ENCODE results near the gene PDILT.

Gene PDILT

DNA sequence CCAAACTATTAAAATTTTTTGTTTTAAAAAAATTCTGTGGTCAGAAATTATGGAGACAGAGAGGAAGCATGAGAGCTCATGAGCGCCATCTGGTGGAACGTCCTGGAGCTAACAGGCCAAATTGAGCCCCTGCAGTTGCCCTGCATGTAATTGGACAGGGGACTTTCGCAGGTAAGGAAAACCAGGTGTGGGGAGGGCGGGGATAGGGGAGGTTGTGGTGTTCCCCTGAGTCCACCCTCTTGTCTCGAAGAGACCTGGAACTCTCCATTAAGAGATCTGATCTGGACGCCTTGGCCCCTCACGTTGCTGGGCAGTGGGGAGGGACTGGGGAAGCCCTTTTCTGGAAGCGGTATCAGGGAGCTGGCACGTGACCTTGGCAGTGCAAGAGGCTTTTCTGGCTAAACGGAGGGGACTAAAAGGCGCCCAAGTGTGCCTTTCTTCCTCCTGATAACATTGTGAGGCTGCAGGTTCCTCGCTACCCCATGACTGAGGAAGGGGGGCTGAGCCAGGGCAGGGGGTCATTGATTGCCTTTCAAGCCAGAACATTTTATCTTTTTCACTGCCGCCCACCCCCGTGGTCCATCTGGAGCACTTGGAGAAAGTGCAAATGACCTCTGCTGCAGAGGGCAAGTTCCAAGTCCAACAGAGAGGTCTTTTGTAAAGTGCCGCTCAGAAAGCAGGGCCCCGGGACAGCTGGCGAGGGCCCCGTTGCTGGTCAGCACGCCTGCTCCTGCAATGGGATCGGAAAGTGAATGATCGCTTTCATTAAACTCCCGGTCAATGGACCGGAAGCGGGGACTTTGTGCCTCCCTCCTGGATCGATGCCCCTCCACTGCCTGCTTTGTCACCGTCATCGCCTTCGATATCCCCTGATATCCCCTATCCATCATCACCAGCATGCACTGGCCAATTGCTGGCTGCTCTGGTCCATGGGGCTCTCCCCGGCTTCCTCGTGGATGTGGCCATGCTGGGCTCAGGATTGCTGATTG, 18.4 kb downstream of the PDILT start:
- TF ChIP-seq, protein P1, sequence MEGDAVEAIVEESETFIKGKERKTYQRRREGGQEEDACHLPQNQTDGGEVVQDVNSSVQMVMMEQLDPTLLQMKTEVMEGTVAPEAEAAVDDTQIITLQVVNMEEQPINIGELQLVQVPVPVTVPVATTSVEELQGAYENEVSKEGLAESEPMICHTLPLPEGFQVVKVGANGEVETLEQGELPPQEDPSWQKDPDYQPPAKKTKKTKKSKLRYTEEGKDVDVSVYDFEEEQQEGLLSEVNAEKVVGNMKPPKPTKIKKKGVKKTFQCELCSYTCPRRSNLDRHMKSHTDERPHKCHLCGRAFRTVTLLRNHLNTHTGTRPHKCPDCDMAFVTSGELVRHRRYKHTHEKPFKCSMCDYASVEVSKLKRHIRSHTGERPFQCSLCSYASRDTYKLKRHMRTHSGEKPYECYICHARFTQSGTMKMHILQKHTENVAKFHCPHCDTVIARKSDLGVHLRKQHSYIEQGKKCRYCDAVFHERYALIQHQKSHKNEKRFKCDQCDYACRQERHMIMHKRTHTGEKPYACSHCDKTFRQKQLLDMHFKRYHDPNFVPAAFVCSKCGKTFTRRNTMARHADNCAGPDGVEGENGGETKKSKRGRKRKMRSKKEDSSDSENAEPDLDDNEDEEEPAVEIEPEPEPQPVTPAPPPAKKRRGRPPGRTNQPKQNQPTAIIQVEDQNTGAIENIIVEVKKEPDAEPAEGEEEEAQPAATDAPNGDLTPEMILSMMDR (IDR thresholded peaks at IDR 0.05; ENCODE audit: low read depth, low read length, missing control alignments), result peak; percentile 82
- DNase-seq (ENCODE audit: extremely low read depth, low read depth), result peak; percentile 16
- no peak overlapping the region for H3K4me3 ChIP-seq (replicated peaks; ENCODE audit: low read depth, low read length)

DNA sequence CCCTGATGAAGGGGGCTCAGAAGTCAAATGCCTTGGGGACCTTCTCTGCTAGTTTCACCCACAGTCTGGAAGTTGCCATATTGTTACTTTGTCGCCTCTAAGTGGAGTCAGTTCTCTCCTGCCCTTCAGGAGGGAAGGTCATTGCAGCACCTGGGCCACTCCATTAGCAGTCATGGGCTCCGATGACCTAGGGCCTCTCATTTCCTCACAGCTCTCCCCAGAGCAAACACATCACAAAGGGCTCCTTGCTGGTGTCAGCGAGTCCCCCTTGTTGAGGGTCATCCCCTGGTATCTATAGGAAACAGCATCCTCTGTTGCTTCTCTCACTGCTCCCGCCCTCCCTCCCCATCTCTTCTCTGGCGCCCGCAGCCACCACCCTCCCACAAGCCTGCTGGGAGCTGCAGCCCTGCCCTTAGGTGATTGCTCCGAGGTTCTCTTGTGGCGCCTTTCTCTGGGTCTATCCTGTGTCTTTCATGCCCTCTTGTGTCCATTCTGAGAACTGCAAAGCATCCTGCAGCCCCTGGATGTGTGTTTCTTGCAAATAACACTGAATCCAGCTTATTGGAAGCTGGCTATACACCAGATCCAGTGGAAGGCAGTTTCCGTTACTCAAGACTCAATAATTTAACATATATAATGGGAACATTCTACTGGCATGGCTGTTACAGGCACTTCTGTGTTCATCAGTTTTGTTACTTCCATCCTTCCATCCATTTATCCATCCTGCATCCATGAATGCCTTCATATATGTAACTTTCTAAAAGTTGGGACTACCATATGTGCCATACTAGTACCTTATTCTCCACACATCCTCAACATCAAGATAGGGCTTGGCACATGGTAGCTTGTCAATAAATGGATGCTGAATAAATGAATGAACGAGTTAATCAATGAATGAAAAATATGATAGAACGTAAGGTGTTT, 21.2 kb downstream of the PDILT start:
- peak; percentile 21 for DNase-seq (ENCODE audit: extremely low read depth, low read depth)
- TF ChIP-seq, protein P1 (IDR thresholded peaks at IDR 0.05; ENCODE audit: low read depth, low read length, missing control alignments), result peak; percentile 66
- H3K4me3 ChIP-seq (replicated peaks; ENCODE audit: low read depth, low read length), result no peak overlapping the region

DNA sequence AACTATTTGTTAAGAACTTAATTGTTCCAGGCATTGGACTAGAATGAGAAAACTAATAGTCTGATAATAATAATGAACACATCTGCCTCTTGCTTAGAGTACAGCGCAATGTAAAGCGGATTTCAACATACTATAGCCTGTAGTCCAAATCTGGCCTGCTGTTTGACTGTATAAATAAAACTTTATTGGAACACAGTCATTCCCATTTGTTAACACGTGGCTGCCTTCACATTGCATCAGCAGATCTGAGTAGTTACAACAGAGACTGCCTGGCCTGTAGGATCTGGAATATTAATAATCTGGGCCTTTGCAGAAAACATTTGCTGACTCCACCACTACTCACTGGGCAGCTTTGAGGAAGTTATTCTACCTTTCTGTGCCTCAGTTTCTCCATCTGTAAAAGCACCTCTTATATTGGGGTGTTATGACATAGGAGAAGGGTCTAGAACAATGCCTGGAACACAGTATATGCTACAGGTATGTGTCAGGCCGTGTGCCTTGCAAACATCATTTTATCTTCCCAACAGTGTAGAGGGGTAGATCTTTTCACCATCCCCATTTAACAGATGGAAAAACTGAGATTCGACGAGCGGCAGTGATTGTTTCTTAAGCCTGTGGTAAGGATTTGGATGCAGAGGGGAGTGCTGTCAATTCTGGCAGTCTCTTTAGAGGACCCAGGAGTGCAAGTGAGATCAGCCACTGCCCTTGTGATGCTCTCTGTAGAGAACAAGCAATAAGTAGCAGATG, 22.2 kb downstream of the PDILT start:
- TF ChIP-seq, protein P1 (IDR thresholded peaks at IDR 0.05; ENCODE audit: low read depth, low read length, missing control alignments), result no peak
- no peak overlapping the region for H3K4me3 ChIP-seq (replicated peaks; ENCODE audit: low read depth, low read length)
- DNase-seq (ENCODE audit: extremely low read depth, low read depth), result no peak

DNA sequence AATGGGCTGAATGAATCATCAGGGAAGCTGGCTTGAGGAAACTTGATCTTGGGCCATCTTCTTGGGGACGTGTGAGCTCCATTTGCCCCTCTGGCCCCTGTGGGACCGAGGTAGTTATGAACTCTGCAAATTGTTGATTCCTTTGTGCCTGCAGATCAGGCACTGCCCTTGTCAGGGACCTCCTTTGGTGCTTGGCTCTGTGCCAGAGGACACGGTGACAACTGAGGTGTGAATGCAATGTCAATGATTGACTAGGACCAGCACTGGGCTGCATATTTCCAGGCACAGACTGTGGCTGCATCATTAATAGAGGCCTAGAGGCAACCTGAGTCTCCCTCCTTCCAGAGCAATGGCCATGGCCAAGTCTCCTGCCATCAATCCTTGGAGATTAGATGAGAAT, 23.8 kb downstream of the PDILT start:
- no peak for DNase-seq (ENCODE audit: extremely low read depth, low read depth)
- TF ChIP-seq, protein P1 (IDR thresholded peaks at IDR 0.05; ENCODE audit: low read depth, low read length, missing control alignments), result no peak
- no peak overlapping the region for H3K4me3 ChIP-seq (replicated peaks; ENCODE audit: low read depth, low read length)

DNA sequence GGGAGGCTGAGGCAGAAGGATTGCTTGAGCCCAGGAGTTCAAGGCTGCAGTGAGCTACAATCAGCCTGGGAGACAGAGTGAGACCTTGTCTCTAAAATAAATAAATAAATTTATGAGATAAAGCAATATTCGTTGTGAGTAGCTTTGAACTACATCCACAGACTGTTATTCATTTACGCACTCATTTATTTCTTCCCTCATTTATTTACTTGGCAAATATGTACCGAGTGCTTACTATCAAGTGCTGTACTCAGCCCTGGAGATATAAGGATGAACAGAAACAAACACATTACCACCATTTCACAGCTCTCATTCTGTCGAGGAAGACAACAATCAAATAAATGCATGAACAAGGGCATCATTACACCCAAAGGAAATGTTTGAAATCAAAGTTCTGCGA, 27.4 kb downstream of the PDILT start:
- no peak for DNase-seq (ENCODE audit: extremely low read depth, low read depth)
- TF ChIP-seq, protein P1 (IDR thresholded peaks at IDR 0.05; ENCODE audit: low read depth, low read length, missing control alignments), result no peak

DNA sequence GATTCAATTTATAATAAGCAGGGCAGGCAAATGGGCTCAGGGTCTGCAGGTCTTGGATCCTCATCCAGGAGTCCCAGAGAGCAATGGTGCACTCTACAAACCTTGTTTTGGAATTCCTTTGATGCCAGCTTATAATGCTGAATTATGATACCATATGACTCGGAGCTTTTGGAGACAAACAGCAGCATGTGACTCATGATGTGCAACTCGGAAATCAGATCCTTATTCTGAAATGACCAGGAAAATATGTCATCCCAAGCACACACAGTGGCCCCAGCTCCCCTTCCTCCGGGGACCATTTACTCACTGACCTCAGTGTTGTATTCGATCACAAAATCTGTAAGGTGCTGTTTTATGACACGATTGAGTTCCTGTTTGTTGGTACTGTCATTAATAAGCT, 31.8 kb downstream of the PDILT start:
- H3K4me3 ChIP-seq (replicated peaks; ENCODE audit: low read depth, low read length), result no peak overlapping the region
- TF ChIP-seq, protein P1 (IDR thresholded peaks at IDR 0.05; ENCODE audit: low read depth, low read length, missing control alignments), result no peak
- DNase-seq (ENCODE audit: extremely low read depth, low read depth), result no peak

More for the DNA sequence above, 27.4 kb downstream of the PDILT start:
- H3K4me3 ChIP-seq (replicated peaks; ENCODE audit: low read depth, low read length), result no peak overlapping the region

Data from HFF-Myc (cell line).